Measurements from ENCODE around the gene ZNF175. TPM values are rescaled to one million over a fixed set of nuclear protein-coding genes. Genes with fewer than 3 reads are reported as not detected.

The ZNF175 gene
- total and polyA plus RNA-seq, 9 of the 15 experiments (the other 6 are each of a cell fraction or from before 2014, with no cell fraction given), result 3.7 to 37.9 (median 14.0) TPM

GRCh38 chr19:51548213-51548651 lies 22.9 kb upstream of the ZNF175 start:
- intact Hi-C loops (cut with micrococcal nuclease) (no loop called here), in situ Hi-C loops (cut with MboI) (no loop called here)
- FAIRE-seq (peak; percentile 64), DNase-seq (ENCODE audit: extremely low read depth in 1 of 4, low spot score in 3 of 4) (peak in 2 of 4 experiments; percentile 53 to 87), ATAC-seq (peak; percentile 2)
- H3K4me2 ChIP-seq (ENCODE audit: insufficient read depth, low read length), result peak overlapping the region; percentile 98
- H3K27ac ChIP-seq (ENCODE audit: extremely low read depth, low read depth, low read length), result peak overlapping the region; percentile 100
- peak overlapping the region; percentile 16; the same call in 1 of the 2 replicates for H2AFZ ChIP-seq (ENCODE audit: low read depth, low read length)
- peak overlapping the region; percentile 51 for H3K4me3 ChIP-seq
- H3K79me2 ChIP-seq (ENCODE audit: control insufficient read depth, insufficient read depth, low read length), result peaks cover 67% of the 10 kb centered on the region
- peaks cover 51 to 52% of the 10 kb centered on the region in 2 experiments for H3K4me1 ChIP-seq (replicated peaks in 1 of 2; ENCODE audit: control insufficient read depth in 2 of 2, insufficient read depth in 2 of 2, low read length in 2 of 2)
- POLR2A ChIA-PET, result interaction anchor here (0.6 to 3.5 kb wide), 24 partner anchors 9 to 126 kb away, joined by 3 to 31 read pairs (median 6); partner anchors contain the start of genes SIGLEC6 and ZNF175
- peaks cover 10% of the 10 kb centered on the region; the same call in 2 of the 3 replicates for H3K36me3 ChIP-seq (ENCODE audit: control insufficient read depth, insufficient read depth, low read length)
- peak overlapping the region; percentile 88 to 98 for H3K9ac ChIP-seq (ENCODE audit: insufficient read depth in 1 of 2, low read depth in 2 of 2, low read length in 2 of 2)
- no peaks in the 10 kb centered on the region; a peak in 1 of 5 replicates for H3K27me3 ChIP-seq (ENCODE audit: control insufficient read depth in 2 of 2, insufficient read depth in 2 of 2, low read length in 2 of 2)
- no peaks in the 10 kb centered on the region for H3K9me1 ChIP-seq (ENCODE audit: control insufficient read depth, insufficient read depth, low read length)
- no peaks in the 10 kb centered on the region for H4K20me1 ChIP-seq (replicated peaks; ENCODE audit: control insufficient read depth, insufficient read depth, low read length)
- no TSS peak for BruUV-seq (replicated peaks)
- CTCF ChIA-PET (ENCODE audit: low intra/inter-chr PET ratio), result no interaction called here
- WGBS (ENCODE audit: insufficient coverage, low coverage, missing lambda C conversion rate), result 3% methylated on average over 5 of the region's 5 CpGs
- H3K9me3 ChIP-seq (replicated peaks; ENCODE audit: control insufficient read depth, insufficient read depth, low read depth, low read length), result no peaks in the 10 kb centered on the region
- 0 out of 2 replicates have a peak, but pooled peaks have one; percentile 12 for TF ChIP-seq ZNF830 (CRISPR knock-in tag; IDR thresholded peaks at IDR 0.05)
- 0 out of 2 replicates have a peak, but pooled peaks have one; percentile 15 for TF ChIP-seq ARID3B (CRISPR knock-in tag; IDR thresholded peaks at IDR 0.05; ENCODE audit: borderline replicate concordance)
- TF ChIP-seq PATZ1 (CRISPR knock-in tag; IDR thresholded peaks at IDR 0.05; ENCODE audit: borderline replicate concordance), result peak; percentile 5; the same call in 1 of the 2 replicates
- peak; percentile 7; the same call in 1 of the 2 replicates for TF ChIP-seq DMBX1 (CRISPR knock-in tag; IDR thresholded peaks at IDR 0.05; ENCODE audit: borderline replicate concordance)
- 0 out of 2 replicates have a peak, but pooled peaks have one; percentile 19 for TF ChIP-seq HLTF (IDR thresholded peaks at IDR 0.05)
- TF ChIP-seq ELF4 (CRISPR knock-in tag; IDR thresholded peaks at IDR 0.05), result 0 out of 2 replicates have a peak, but pooled peaks have one; percentile 38
- peak; percentile 19; the same call in 1 of the 2 replicates for TF ChIP-seq TFAP4 (CRISPR knock-in tag; IDR thresholded peaks at IDR 0.05; ENCODE audit: borderline replicate concordance)
- TF ChIP-seq CAMTA2 (CRISPR knock-in tag; conservative IDR thresholded peaks at IDR 0.05), result no peak
- TF ChIP-seq ZNF311 (CRISPR knock-in tag; IDR thresholded peaks at IDR 0.05), result peak; percentile 65; the same call in 1 of the 2 replicates
- no peak for TF ChIP-seq NR0B1 (IDR thresholded peaks at IDR 0.05; ENCODE audit: partially characterized antibody)
- TF ChIP-seq POLR2B (IDR thresholded peaks at IDR 0.05; ENCODE audit: low read depth, partially characterized antibody), result peak; percentile 31
- 0 out of 2 replicates have a peak, but pooled peaks have one; percentile 38 for TF ChIP-seq SMAD3 (CRISPR knock-in tag; conservative IDR thresholded peaks at IDR 0.05)
- peak; percentile 54; the same call in 1 of the 2 replicates for TF ChIP-seq NR4A1 (CRISPR knock-in tag; IDR thresholded peaks at IDR 0.05)
- TF ChIP-seq NR4A1 (tag; IDR thresholded peaks at IDR 0.05), result 0 out of 2 replicates have a peak, but pooled peaks have one; percentile 11

Data from K562 (cell line).